ENCODE measurements around the gene S100PBP.

The S100PBP gene

DNA sequence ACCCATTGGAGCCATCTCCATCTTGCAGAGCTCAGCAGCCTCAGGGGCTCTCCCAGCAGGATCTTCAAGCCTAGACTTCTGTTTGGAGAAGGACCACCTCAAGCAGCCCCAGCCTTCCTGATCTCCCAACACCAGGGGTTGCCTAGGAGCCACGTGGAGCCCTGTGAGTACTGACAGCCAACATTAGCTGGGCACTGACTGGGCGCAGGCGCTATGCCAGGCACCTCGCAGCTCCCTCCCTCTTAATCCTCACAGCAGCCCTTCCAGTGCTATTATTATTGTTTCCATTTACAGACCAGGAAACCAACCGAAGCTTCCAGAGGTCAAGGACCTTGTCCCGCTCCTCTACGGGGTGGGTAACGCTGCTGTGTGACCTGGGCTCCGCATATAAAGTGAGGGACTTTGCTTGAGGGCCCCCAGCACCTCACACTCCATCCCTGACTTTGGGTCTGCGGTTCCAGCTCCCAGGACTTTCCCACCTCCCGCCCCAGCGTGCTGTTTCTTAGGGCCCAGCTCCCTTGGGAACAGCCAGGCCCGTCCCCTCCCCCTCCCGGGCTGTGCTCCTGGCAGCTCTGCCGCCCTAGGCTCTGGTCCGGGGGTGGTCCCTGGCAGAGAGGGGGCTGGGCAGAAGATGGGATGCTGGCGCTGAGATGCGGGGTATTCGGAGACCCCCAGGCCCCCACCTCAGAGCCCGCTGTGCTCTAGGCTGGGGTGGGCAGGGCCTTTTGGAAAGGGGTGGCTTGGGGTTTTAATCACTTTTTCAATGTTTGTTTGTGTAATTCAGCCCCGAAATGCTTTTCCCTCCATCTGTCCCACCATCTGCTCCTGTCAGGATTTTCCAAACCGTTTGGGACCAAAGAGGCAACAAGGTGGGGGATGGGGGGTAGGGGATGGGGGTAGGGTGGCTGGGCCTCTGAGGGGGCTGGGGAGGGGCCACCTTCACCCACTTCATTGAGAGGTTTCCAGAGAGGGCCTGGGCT lies 64.7 kb downstream of the S100PBP start:
- in situ Hi-C loops (cut with MboI; ENCODE audit: low sequenced_read_pairs, unreplicated experiment), result no loop called here
- no peak for TF ChIP-seq CTCF (IDR thresholded peaks at IDR 0.05; ENCODE audit: borderline replicate concordance, control extremely low read depth, extremely low read depth, insufficient read depth, missing control alignments)
- DNase-seq (ENCODE audit: low spot score), result no peak

- DNase-seq (ENCODE audit: low spot score), result no peak
- in situ Hi-C loops (cut with MboI; ENCODE audit: low sequenced_read_pairs, unreplicated experiment), result no loop called here
- no peak for TF ChIP-seq CTCF (IDR thresholded peaks at IDR 0.05; ENCODE audit: borderline replicate concordance, control extremely low read depth, extremely low read depth, insufficient read depth, missing control alignments)
Measured at GRCh38 chr1:32883338-32884031, 66.0 kb downstream of the S100PBP start.

GRCh38 chr1:32884032-32884372 lies 66.5 kb downstream of the S100PBP start:
- in situ Hi-C loops (cut with MboI; ENCODE audit: low sequenced_read_pairs, unreplicated experiment), result no loop called here
- no peak for TF ChIP-seq CTCF (IDR thresholded peaks at IDR 0.05; ENCODE audit: borderline replicate concordance, control extremely low read depth, extremely low read depth, insufficient read depth, missing control alignments)

GRCh38 chr1:32884726-32885125 lies 67.3 kb downstream of the S100PBP start:
- DNase-seq (ENCODE audit: low spot score), result no peak
- no peak for TF ChIP-seq CTCF (IDR thresholded peaks at IDR 0.05; ENCODE audit: borderline replicate concordance, control extremely low read depth, extremely low read depth, insufficient read depth, missing control alignments)
- in situ Hi-C loops (cut with MboI; ENCODE audit: low sequenced_read_pairs, unreplicated experiment), result no loop called here

More at GRCh38 chr1:32884032-32884372, 66.5 kb downstream of the S100PBP start:
- DNase-seq (ENCODE audit: low spot score), result no peak

DNA sequence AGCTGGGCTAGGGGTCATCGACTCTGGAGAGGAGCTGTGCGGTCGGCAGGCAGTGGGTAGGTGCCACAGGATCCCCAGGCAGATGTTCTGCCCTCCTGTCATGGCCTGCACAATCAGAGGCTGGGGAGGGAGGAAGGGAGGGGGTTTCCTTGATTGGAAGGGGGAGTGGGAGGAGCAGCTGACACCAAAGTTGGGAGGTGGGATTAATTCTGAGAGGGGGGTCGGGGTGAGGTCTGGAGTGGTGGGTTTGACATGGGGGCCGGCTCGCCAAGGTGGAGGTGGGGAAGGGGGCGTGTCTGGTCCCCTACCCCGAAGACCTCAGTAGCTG lies 68.2 kb downstream of the S100PBP start:
- in situ Hi-C loops (cut with MboI; ENCODE audit: low sequenced_read_pairs, unreplicated experiment), result no loop called here
- no peak for TF ChIP-seq CTCF (IDR thresholded peaks at IDR 0.05; ENCODE audit: borderline replicate concordance, control extremely low read depth, extremely low read depth, insufficient read depth, missing control alignments)
- no peak for DNase-seq (ENCODE audit: low spot score)

GRCh38 chr1:32886004-32886827 lies 68.8 kb downstream of the S100PBP start, which contains the start of gene HPCA:
Gene HPCA (plus strand): TSS chr1:32886491. CDS start chr1:32888899, 2,408 bp downstream.
- in situ Hi-C loops (cut with MboI; ENCODE audit: low sequenced_read_pairs, unreplicated experiment), result no loop called here
- DNase-seq (ENCODE audit: low spot score), result peak; percentile 79
- TF ChIP-seq CTCF (IDR thresholded peaks at IDR 0.05; ENCODE audit: borderline replicate concordance, control extremely low read depth, extremely low read depth, insufficient read depth, missing control alignments), result peak; percentile 67
